Thoracic aorta (tissue), 2 donors: ENCODE measurements around the gene PAX5. TPM values are rescaled to one million over a fixed set of nuclear protein-coding genes. Genes with fewer than 3 reads are reported as not detected.

Experiments used
- ATAC-seq: fragments of 150-250 bp; one replicate; pipeline ENCODE4 v1.8.0; 2017; ENCODE audit warnings: low read depth; ENCODE audit not compliant: insufficient number of reproducible peaks, low FRiP score
- DNase-seq: peaks from one replicate; pipeline ENCODE4 v3.0.0-alpha.2; 2020; ENCODE audit warnings: low spot score
- H3K27ac ChIP-seq, 2 donors: fragments of 200-600 bp; sonication (generic); 1 replicate in 1 of 2; 2 replicates in 1 of 2; pipeline ENCODE4 v1.5.1; 2016; ENCODE audit warnings: mild to moderate bottlenecking in 2 of 2, moderate library complexity in 2 of 2
- H3K27me3 ChIP-seq: fragments of 200-600 bp; sonication (generic); replicated peaks from 2 replicates; pipeline ENCODE4 v1.6.0; 2016; ENCODE audit warnings: mild to moderate bottlenecking; ENCODE audit not compliant: insufficient read depth
- H3K36me3 ChIP-seq: fragments of 200-600 bp; sonication (generic); one replicate; pipeline ENCODE4 v1.5.1; 2016
- H3K4me1 ChIP-seq, 2 donors: fragments of 200-600 bp; sonication (generic); 1 replicate in 1 of 2; 2 replicates in 1 of 2; pipeline versions ENCODE4 v1.5.1 to v1.6.0; 2016; ENCODE audit warnings: low read depth in 2 of 2, mild to moderate bottlenecking in 1 of 2; ENCODE audit not compliant: control insufficient read depth in 1 of 2
- H3K4me3 ChIP-seq: fragments of 200-600 bp; sonication (generic); 2 replicates; pipeline ENCODE4 v1.5.1; 2016; ENCODE audit warnings: mild to moderate bottlenecking
- H3K9me3 ChIP-seq: fragments of 200-600 bp; sonication (generic); 2 replicates; pipeline ENCODE4 v1.5.1; 2016
- CTCF ChIP-seq: fragments of 200-600 bp; sonication (generic); IDR thresholded peaks from one replicate; pipeline ENCODE4 v1.5.1; 2019; ENCODE audit warnings: antibody characterized with exemption
- total RNA-seq, 2 donors: library from RNA; depleted of rRNA; stranded (reverse); fragments of >200 nt; gene quantifications; one replicate each; pipeline versions ENCODE4 v1.1.0 to v1.2.3, GENCODE V29; 2016

The PAX5 gene
- total RNA-seq, 2 donors from 2014 or later, result 0.21 TPM; not detected in 1

GRCh38 chr9:36974731-36975130 lies 59.3 kb downstream of the PAX5 start:
- TF ChIP-seq CTCF, result no peak
- DNase-seq, result no peak
- no peak for ATAC-seq
- H3K27ac ChIP-seq, result no peak overlapping the region
- H3K27me3 ChIP-seq, result no peaks in the 10 kb centered on the region
- no peaks in the 10 kb centered on the region for H3K4me1 ChIP-seq
- no peaks in the 10 kb centered on the region for H3K9me3 ChIP-seq
- H3K36me3 ChIP-seq, result no peaks in the 10 kb centered on the region
- H3K4me3 ChIP-seq, result no peak overlapping the region

- TF ChIP-seq CTCF, result no peak
- Histone ChIP-seq H3K9me3 (no peaks in the 10 kb centered on the region), H3K27me3 (no peaks in the 10 kb centered on the region), H3K4me3 (no peak overlapping the region), H3K36me3 (no peaks in the 10 kb centered on the region), H3K27ac (no peak overlapping the region), H3K4me1 (no peaks in the 10 kb centered on the region)
- no peak for DNase-seq
- ATAC-seq, result no peak
Measured at GRCh38 chr9:36971935-36972488, 62.1 kb downstream of the PAX5 start.

GRCh38 chr9:36970007-36970888 lies 63.8 kb downstream of the PAX5 start:
- H3K4me1 ChIP-seq, result no peaks in the 10 kb centered on the region
- no peak for DNase-seq
- no peak for ATAC-seq
- no peaks in the 10 kb centered on the region for H3K27me3 ChIP-seq
- no peaks in the 10 kb centered on the region for H3K9me3 ChIP-seq
- H3K4me3 ChIP-seq, result no peak overlapping the region
- no peak for TF ChIP-seq CTCF
- no peaks in the 10 kb centered on the region for H3K36me3 ChIP-seq
- H3K27ac ChIP-seq, result no peak overlapping the region

GRCh38 chr9:36969216-36969771 lies 64.8 kb downstream of the PAX5 start:
- no peaks in the 10 kb centered on the region for H3K9me3 ChIP-seq
- no peaks in the 10 kb centered on the region for H3K27me3 ChIP-seq
- no peaks in the 10 kb centered on the region for H3K4me1 ChIP-seq
- no peak overlapping the region for H3K4me3 ChIP-seq
- no peaks in the 10 kb centered on the region for H3K36me3 ChIP-seq
- no peak for ATAC-seq
- no peak for TF ChIP-seq CTCF
- DNase-seq, result no peak
- no peak overlapping the region for H3K27ac ChIP-seq

- no peaks in the 10 kb centered on the region for H3K9me3 ChIP-seq
- H3K36me3 ChIP-seq, result no peaks in the 10 kb centered on the region
- H3K27me3 ChIP-seq, result no peaks in the 10 kb centered on the region
- no peak for ATAC-seq
- H3K4me3 ChIP-seq, result no peak overlapping the region
- no peak overlapping the region for H3K27ac ChIP-seq
- DNase-seq, result no peak
- no peak for TF ChIP-seq CTCF
- H3K4me1 ChIP-seq, result no peaks in the 10 kb centered on the region
Measured at GRCh38 chr9:36968574-36969215, 65.4 kb downstream of the PAX5 start.
